PFSK-1 (cell line): Measurements from ENCODE around the gene C19orf47.

Experiments used
- POLR2AphosphoS5 ChIP-seq: IDR thresholded peaks from 2 replicates; pipeline ENCODE4 v1.6.1; 2012; ENCODE audit warnings: low read depth, mild to moderate bottlenecking, control low read depth, low read length, moderate library complexity
- TAF1 ChIP-seq: IDR thresholded peaks from 2 replicates; pipeline ENCODE4 v1.6.1; 2012; ENCODE audit warnings: low read length, control low read depth, borderline replicate concordance; ENCODE audit not compliant: insufficient read depth

GRCh38 chr19:40286971-40287421, 61.2 kb downstream of the C19orf47 start:
- TF ChIP-seq POLR2AphosphoS5, result no peak
- TF ChIP-seq TAF1, result no peak
